HG02870 (cell line): ENCODE measurements around the gene MALRD1.

ENCODE experiments used
- ATAC-seq: cut with Tn5 transposase; IDR thresholded peaks from one replicate; pipeline ENCODE4 v1.9.1; 2021; ENCODE audit warnings: mild to moderate bottlenecking, moderate library complexity; ENCODE audit not compliant: unreplicated experiment

The MALRD1 gene

GRCh38 chr10:19212590-19212989 is 164.0 kb downstream of the MALRD1 start:
- no peak for ATAC-seq

GRCh38 chr10:19221216-19221615 is 172.6 kb downstream of the MALRD1 start:
- no peak for ATAC-seq

GRCh38 chr10:19226025-19226424 is 177.4 kb downstream of the MALRD1 start:
- no peak for ATAC-seq

- no peak for ATAC-seq
These were observed 182.4 kb downstream of the MALRD1 start for GRCh38 chr10:19231034-19231433.

- ATAC-seq, result no peak
These were observed 197.5 kb downstream of the MALRD1 start for GRCh38 chr10:19245889-19246752.

GRCh38 chr10:19247843-19248242 is 199.2 kb downstream of the MALRD1 start:
- no peak for ATAC-seq

GRCh38 chr10:19250546-19250945 is 201.9 kb downstream of the MALRD1 start:
- no peak for ATAC-seq

GRCh38 chr10:19252531-19252930 is 203.9 kb downstream of the MALRD1 start:
- ATAC-seq, result no peak

GRCh38 chr10:19256331-19256730 is 207.7 kb downstream of the MALRD1 start:
- ATAC-seq, result no peak

- no peak for ATAC-seq
These were observed 214.7 kb downstream of the MALRD1 start for GRCh38 chr10:19263262-19263661.

GRCh38 chr10:19283285-19283684 is 234.7 kb downstream of the MALRD1 start:
- ATAC-seq, result no peak

- no peak for ATAC-seq
These were observed 235.2 kb downstream of the MALRD1 start for GRCh38 chr10:19283786-19284185.

GRCh38 chr10:19290770-19291169 is 242.2 kb downstream of the MALRD1 start:
- ATAC-seq, result no peak

- no peak for ATAC-seq
These were observed 245.6 kb downstream of the MALRD1 start for GRCh38 chr10:19294233-19294632.

GRCh38 chr10:19299645-19300044 is 251.0 kb downstream of the MALRD1 start:
- ATAC-seq, result no peak

- ATAC-seq, result no peak
These were observed 253.5 kb downstream of the MALRD1 start for GRCh38 chr10:19302117-19302516.

GRCh38 chr10:19310066-19310465 is 261.5 kb downstream of the MALRD1 start:
- ATAC-seq, result no peak

- no peak for ATAC-seq
These were observed 267.7 kb downstream of the MALRD1 start for GRCh38 chr10:19316204-19316870.

- ATAC-seq, result no peak
These were observed 269.4 kb downstream of the MALRD1 start for GRCh38 chr10:19317952-19318351.

GRCh38 chr10:19325581-19325980 is 277.0 kb downstream of the MALRD1 start:
- ATAC-seq, result no peak

- ATAC-seq, result no peak
These were observed 280.0 kb downstream of the MALRD1 start for GRCh38 chr10:19328582-19328981.

GRCh38 chr10:19329475-19329874 is 280.9 kb downstream of the MALRD1 start:
- no peak for ATAC-seq
